Activated CD8-positive, alpha-beta memory T cell treated with anti-CD3 and anti-CD28 coated beads, Interleukin-2, amount 10 ng/mL, durations not matched to agents 7 days and 5 days (primary cell): ENCODE data around the gene TATDN3. TPM values are rescaled to one million over a fixed set of nuclear protein-coding genes. Genes with fewer than 3 reads are reported as not detected.
A peak's percentile ranks its signal among the peaks of the same experiment; 100 is the strongest.
"Not testable (repeated sequence)": the region's sequence is repeated elsewhere in the genome, so short reads cannot be mapped to it uniquely, and the experiment has no call there.

ENCODE experiments used
- ATAC-seq: fragments of 150-1000 bp; cut with Tn5 transposase; one replicate; pipeline ENCODE4 v1.10.0; 2021; ENCODE audit warnings: moderate library complexity
- CTCF ChIA-PET: fragments of 350-600 bp; sonication (Branson Sonifier 250); formaldehyde crosslinking; loops from one replicate; lab custom pipeline; 2021; ENCODE audit warnings: antibody characterized with exemption; lab: Charles Lee
- DNase-seq: peaks from one replicate; pipeline ENCODE4 v3.0.0-alpha.2; 2020
- H3K27ac Mint-ChIP-seq: one replicate; pipeline ENCODE4 v1.8.0; 2021; ENCODE audit warnings: mild to moderate bottlenecking, mixed read lengths
- H3K27me3 Mint-ChIP-seq: one replicate; pipeline ENCODE4 v1.8.0; 2021; ENCODE audit warnings: mixed read lengths
- H3K36me3 Mint-ChIP-seq: one replicate; pipeline ENCODE4 v1.8.0; 2021; ENCODE audit warnings: mild to moderate bottlenecking, mixed read lengths
- H3K4me1 Mint-ChIP-seq: one replicate; pipeline ENCODE4 v1.8.0; 2021; ENCODE audit warnings: mixed read lengths
- H3K4me3 Mint-ChIP-seq: one replicate; pipeline ENCODE4 v1.8.0; 2021; ENCODE audit warnings: mild to moderate bottlenecking, moderate library complexity, mixed read lengths
- H3K9me3 Mint-ChIP-seq: one replicate; pipeline ENCODE4 v1.8.0; 2022; ENCODE audit warnings: low read depth, mixed read lengths
- total RNA-seq, 2 experiments: library from RNA; stranded (reverse); gene quantifications; one replicate each; pipeline ENCODE4 v1.2.3, GENCODE V29; 2021

TATDN3 gene
- total RNA-seq, 2 experiments from 2014 or later, result 13.7 to 22.1 TPM

DNA sequence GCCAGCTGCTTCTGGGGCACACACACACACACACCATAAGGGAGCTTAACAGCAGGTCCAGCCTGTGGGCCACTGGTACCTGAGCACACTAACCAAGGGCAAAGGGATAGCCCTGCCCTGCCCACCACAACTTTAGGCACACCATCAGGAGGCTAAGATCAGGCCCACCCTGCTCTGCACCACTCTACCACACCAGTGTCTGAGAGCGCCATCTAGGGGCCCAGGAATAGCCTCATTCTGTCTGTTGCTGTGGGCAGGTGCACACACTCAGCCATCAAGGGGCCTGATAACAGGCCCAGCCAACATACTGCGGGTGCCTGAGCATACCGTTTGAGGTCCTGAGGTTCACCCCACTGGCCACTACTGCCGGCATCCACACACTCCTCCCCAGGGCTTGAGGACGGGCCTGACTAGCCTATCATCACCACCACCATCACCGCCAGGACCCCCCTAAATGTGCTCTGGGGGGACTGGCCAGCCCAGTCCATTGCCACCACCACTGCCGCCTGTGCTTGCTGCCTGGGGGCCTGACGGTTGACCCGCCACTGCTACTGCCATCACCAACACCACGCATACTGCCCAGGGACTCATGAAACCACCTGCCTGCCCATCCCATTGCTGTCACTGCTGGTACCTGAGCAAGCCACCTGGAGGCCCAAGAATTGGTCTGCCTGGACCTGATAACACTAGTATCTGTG, 31.4 kb upstream of the TATDN3 start:
- no peaks in the 10 kb centered on the region for H3K27me3 Mint-ChIP-seq
- no peak overlapping the region for H3K4me3 Mint-ChIP-seq
- no peaks in the 10 kb centered on the region for H3K9me3 Mint-ChIP-seq
- H3K36me3 Mint-ChIP-seq, result peaks cover 33% of the 10 kb centered on the region
- DNase-seq, result peak; percentile 80
- ATAC-seq, result peak; percentile 94
- peaks cover 31% of the 10 kb centered on the region for H3K4me1 Mint-ChIP-seq
- CTCF ChIA-PET, result interaction anchor here (0.6 to 2.6 kb wide), 8 partner anchors 9 to 95 kb away, joined by 3 to 20 read pairs (median 5); no protein-coding TSS in a partner anchor
- no peak overlapping the region for H3K27ac Mint-ChIP-seq

DNA sequence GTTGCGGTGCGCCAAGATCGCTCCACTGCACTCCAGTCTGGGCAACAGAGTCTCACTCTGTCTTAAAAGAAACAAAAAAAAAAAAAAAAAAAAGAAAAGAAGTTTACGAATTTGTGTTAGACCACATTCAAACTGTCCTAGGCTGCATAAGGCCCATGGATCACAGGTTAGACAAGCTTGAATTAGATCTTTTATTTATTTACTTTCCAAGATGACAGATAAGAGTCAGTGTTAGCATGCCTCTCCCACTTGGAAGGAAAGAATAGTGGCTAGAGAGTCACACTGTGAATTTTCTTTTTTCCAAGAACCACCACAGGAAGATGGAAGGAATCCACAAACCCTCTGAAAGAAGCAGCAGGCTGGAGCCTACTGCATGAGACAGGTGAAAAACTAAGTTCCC, 29.5 kb upstream of the TATDN3 start:
- peaks cover 8% of the 10 kb centered on the region for H3K9me3 Mint-ChIP-seq
- H3K4me3 Mint-ChIP-seq, result no peak overlapping the region
- peaks cover 41% of the 10 kb centered on the region for H3K36me3 Mint-ChIP-seq
- CTCF ChIA-PET, result interaction anchor here (0.8 to 3.0 kb wide), 6 partner anchors 12 to 284 kb away, joined by 3 to 17 read pairs (median 6); no protein-coding TSS in a partner anchor
- peaks cover 31% of the 10 kb centered on the region for H3K4me1 Mint-ChIP-seq
- H3K27me3 Mint-ChIP-seq, result no peaks in the 10 kb centered on the region
- no peak overlapping the region for H3K27ac Mint-ChIP-seq
- ATAC-seq (no peak), DNase-seq (no peak)

DNA sequence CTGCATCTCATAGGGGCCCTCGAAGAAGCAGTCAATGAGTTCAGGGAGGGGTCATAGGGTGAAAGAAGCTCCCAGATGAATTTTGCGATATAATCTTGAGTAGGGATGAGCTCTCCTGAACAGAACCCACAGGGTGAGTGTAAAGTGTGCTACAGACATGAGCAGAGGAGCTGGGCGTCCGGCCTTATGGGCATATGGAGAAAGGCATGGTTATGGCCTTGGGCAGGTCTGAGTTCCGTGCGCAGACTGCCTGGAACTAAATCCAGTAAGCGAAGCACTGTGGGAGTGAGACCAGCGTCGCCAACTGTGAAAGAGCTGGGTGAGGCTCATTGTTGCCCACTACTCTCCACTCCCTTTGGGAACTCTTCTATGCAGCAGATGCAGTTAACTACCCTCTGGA, 28.9 kb upstream of the TATDN3 start:
- peaks cover 9% of the 10 kb centered on the region for H3K9me3 Mint-ChIP-seq
- peaks cover 47% of the 10 kb centered on the region for H3K36me3 Mint-ChIP-seq
- no peak overlapping the region for H3K27ac Mint-ChIP-seq
- no peak for ATAC-seq
- H3K27me3 Mint-ChIP-seq, result no peaks in the 10 kb centered on the region
- H3K4me3 Mint-ChIP-seq, result no peak overlapping the region
- DNase-seq, result no peak
- CTCF ChIA-PET, result interaction anchor here (0.8 to 3.0 kb wide), 5 partner anchors 12 to 285 kb away, joined by 3 to 17 read pairs (median 8); no protein-coding TSS in a partner anchor
- H3K4me1 Mint-ChIP-seq, result peaks cover 37% of the 10 kb centered on the region

DNA sequence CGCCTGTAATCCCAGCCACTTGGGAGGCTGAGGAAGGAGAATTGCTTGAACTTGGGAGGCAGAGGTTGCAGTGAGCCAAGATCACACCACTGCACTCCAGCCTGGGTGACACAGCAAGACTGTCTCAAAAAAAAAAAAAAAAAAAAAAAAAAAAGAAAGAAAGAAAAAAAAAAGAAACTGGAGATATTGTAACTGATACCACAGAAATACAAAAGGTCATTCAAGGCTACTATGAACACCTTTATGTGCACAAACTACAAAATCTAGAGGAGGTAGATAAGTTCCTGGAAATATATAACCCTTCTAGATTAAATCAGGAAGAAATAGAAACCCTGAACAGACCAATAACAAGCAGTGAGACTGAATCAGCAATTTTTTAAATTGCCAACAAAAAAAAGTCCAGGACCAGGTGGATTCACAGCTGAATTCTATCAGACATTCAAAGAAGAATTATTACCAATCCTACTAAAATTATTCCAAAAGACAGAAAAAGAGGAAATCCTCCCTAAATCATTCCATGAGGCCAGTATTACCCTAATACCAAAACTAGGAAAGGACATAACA, 26.9 kb upstream of the TATDN3 start:
- H3K27ac Mint-ChIP-seq, ATAC-seq, H3K4me3 Mint-ChIP-seq, H3K27me3 Mint-ChIP-seq, DNase-seq, CTCF ChIA-PET: not testable (repeated sequence)
- peaks cover 63% of the 10 kb centered on the region for H3K36me3 Mint-ChIP-seq
- peaks cover 51% of the 10 kb centered on the region for H3K4me1 Mint-ChIP-seq
- H3K9me3 Mint-ChIP-seq, result peaks cover 20% of the 10 kb centered on the region

DNA sequence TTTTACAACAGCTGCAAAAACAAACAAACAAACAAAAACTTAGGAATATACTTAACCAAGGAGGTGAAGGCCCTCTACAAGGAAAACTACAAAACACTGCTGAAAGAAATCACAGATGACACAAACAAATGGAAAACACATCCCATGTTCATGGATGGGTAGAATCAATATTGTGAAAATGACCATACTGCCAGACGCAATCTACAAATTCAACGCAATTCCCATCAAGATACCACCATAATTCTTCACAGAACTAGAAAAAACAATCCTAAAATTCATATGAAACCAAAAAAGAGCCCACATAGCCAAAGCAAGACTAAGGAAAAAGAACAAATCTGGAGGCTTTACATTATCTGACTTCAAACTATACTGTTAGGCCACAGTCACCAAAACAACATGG, 24.9 kb upstream of the TATDN3 start:
- H3K4me1 Mint-ChIP-seq, result peaks cover 51% of the 10 kb centered on the region
- DNase-seq, ATAC-seq, H3K27me3 Mint-ChIP-seq, H3K4me3 Mint-ChIP-seq: not testable (repeated sequence)
- CTCF ChIA-PET, result interaction anchor here (1.4 kb wide), 1 partner anchor 102 kb away, joined by 3 read pairs; no protein-coding TSS in a partner anchor
- H3K9me3 Mint-ChIP-seq, result peaks cover 30% of the 10 kb centered on the region
- peaks cover 74% of the 10 kb centered on the region for H3K36me3 Mint-ChIP-seq
- peak overlapping the region; percentile 44 for H3K27ac Mint-ChIP-seq

DNA sequence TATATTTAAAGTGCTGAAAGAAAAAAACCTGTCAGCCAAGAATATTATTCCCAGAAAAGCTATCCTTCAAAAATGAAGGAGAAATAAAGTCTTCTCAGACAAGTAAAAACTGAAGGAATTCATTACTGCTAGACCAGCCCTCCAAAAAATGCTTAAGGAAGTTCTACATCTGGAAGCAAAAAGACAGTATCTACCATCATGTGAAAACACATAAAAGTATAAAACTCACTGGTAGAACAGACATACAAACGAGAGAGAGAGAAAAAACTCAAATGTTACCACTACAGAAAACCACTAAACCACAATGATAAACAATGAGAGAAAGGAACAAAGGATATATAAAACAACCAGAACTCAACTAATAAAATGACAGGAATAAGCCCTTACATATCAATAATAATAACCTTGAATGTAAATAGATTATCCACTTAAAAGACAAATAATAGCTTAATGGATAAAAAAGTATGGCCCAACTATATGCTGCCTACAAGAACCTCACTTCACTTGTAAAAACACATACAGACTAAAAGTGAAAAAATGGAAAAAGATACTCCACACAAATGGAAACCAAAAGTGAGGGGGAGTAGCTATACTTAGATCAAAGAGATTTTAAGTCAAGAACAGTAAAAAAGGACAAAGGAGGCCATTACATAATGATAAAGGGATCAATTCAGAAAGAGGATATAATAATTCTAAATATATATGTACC, 22.1 kb upstream of the TATDN3 start:
- H3K36me3 Mint-ChIP-seq, result peaks cover 79% of the 10 kb centered on the region
- CTCF ChIA-PET, result interaction anchor here (1.0 to 3.8 kb wide), 11 partner anchors 10 to 314 kb away, joined by 3 to 24 read pairs (median 4); no protein-coding TSS in a partner anchor
- peaks cover 43% of the 10 kb centered on the region for H3K4me1 Mint-ChIP-seq
- no peak for DNase-seq
- peak overlapping the region; percentile 10 for H3K4me3 Mint-ChIP-seq
- H3K9me3 Mint-ChIP-seq, result peaks cover 30% of the 10 kb centered on the region
- no peaks in the 10 kb centered on the region for H3K27me3 Mint-ChIP-seq
- peak overlapping the region; percentile 65 for H3K27ac Mint-ChIP-seq
- ATAC-seq, result peak; percentile 65

DNA sequence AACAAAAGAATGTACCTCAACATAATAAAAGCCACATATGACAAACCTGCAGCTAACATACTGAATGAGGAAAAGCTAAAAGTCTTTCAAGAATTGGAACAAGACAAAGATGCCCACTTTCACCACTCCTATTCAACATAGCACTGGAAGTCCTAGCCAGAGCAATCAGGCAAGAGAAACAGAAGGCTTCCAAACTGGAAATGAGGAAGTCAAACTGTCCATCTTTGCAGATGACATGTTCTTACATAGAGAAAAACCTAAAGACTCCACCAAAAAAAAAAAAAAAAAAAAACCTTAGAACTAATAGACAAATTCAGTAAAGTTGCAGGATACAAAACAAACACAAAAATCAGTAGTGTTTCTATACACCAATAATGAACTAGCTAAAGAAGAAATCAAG, 20.4 kb upstream of the TATDN3 start:
- H3K4me1 Mint-ChIP-seq, result peaks cover 37% of the 10 kb centered on the region
- peaks cover 28% of the 10 kb centered on the region for H3K9me3 Mint-ChIP-seq
- ATAC-seq, result no peak
- no peak overlapping the region for H3K4me3 Mint-ChIP-seq
- CTCF ChIA-PET, result interaction anchor here (1.0 to 3.8 kb wide), 3 partner anchors 10 to 107 kb away, joined by 3 to 24 read pairs (median 3); partner anchors contain the start of genes NSL1 and TATDN3
- DNase-seq, result no peak
- H3K27me3 Mint-ChIP-seq, result no peaks in the 10 kb centered on the region
- no peak overlapping the region for H3K27ac Mint-ChIP-seq
- H3K36me3 Mint-ChIP-seq, result peaks cover 76% of the 10 kb centered on the region

DNA sequence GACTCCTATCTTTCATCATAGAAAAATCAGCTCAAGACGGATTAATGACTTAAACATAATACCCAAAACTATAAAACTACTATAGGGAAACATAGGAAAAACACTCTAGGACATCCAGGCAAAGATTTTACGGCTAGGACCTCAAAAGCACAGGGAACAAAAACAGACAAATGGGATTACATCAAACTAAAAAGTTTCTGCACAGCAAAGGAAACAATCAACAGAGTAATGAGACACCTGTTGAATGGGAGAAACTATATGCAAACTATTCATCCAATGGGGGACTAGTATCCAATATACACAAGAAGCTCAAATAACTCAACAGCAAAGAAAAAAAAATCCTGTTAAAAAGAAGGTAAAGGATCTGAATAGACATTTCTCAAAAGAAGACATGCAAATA, 18.7 kb upstream of the TATDN3 start:
- H3K27ac Mint-ChIP-seq, result no peak overlapping the region
- peaks cover 21% of the 10 kb centered on the region for H3K9me3 Mint-ChIP-seq
- ATAC-seq (no peak), DNase-seq (no peak)
- H3K4me3 Mint-ChIP-seq, result no peak overlapping the region
- H3K4me1 Mint-ChIP-seq, result peaks cover 27% of the 10 kb centered on the region
- H3K36me3 Mint-ChIP-seq, result peaks cover 66% of the 10 kb centered on the region
- no peaks in the 10 kb centered on the region for H3K27me3 Mint-ChIP-seq
- CTCF ChIA-PET, result interaction anchor here (1.4 to 3.0 kb wide), 3 partner anchors 23 to 108 kb away, joined by 3 to 13 read pairs (median 4); no protein-coding TSS in a partner anchor

DNA sequence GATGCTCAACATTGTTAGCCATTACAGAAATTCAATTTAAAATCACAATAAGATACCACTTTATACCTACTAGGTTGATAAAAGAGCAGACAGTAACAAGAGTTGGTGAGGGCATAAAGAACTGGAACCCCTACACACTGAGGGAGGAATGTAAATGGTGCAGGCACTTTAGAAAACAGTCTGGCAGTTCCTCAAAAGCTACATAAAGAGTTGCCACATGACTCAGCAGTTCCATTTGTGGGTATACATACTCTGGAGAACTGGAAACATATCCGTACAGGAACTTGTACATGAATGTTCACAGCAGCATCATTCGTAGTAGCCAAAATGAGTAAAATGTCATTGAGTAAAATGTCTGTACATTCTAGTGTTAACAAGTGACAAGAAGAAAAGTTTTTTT, 17.1 kb upstream of the TATDN3 start:
- H3K27me3 Mint-ChIP-seq, result no peaks in the 10 kb centered on the region
- peaks cover 13% of the 10 kb centered on the region for H3K4me1 Mint-ChIP-seq
- peaks cover 11% of the 10 kb centered on the region for H3K9me3 Mint-ChIP-seq
- CTCF ChIA-PET, result interaction anchor here (2.1 to 3.0 kb wide), 2 partner anchors 76 to 109 kb away, joined by 4 to 13 read pairs; no protein-coding TSS in a partner anchor
- H3K27ac Mint-ChIP-seq, result no peak overlapping the region
- no peak overlapping the region for H3K4me3 Mint-ChIP-seq
- peaks cover 56% of the 10 kb centered on the region for H3K36me3 Mint-ChIP-seq
- ATAC-seq (no peak), DNase-seq (no peak)

DNA sequence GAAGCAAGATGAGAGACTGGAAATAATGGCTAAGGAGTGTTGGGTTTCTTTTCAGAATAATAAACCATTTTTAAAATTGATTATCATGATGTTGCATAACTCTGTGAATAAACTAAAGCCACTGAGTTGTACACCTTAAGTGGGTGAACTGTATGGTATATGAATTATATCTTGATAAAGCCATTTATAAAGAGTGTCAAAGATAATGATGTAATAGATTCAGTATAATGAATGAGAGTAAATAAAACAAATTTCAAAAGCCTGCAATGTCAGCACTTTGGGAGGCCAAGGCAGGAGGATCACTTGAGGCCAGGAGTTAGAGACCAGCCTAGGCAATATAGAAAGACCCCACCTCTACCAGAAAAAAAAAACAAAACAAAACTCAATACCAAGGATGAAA, 16.5 kb upstream of the TATDN3 start:
- CTCF ChIA-PET, result interaction anchor here (3.0 to 3.1 kb wide), 2 partner anchors 110 kb away, joined by 13 to 24 read pairs; no protein-coding TSS in a partner anchor
- H3K9me3 Mint-ChIP-seq, result peaks cover 6% of the 10 kb centered on the region
- H3K36me3 Mint-ChIP-seq, result peaks cover 49% of the 10 kb centered on the region
- H3K4me1 Mint-ChIP-seq, result peaks cover 6% of the 10 kb centered on the region
- ATAC-seq (no peak), DNase-seq (no peak)
- H3K4me3 Mint-ChIP-seq, result no peak overlapping the region
- H3K27me3 Mint-ChIP-seq, result no peaks in the 10 kb centered on the region
- no peak overlapping the region for H3K27ac Mint-ChIP-seq

DNA sequence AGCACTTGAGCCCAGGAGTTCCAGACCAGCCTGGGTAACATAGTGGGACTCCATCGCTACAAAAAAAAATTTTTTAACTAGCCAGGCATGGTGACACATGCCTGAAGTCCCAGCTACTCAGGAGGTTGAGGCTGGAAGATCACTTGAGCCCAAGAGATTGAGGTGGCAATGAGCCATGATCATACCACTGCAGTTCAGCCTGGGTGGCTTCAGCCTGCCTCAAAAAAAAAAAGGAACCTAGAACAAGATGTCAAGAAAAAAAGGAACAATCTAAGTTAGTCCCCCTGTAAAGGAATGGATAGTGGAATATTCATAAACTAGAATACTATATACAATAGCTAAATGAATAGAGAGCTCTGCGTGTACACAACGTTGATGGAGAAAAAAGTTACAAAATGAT, 14.5 kb upstream of the TATDN3 start:
- no peak overlapping the region for H3K4me3 Mint-ChIP-seq
- CTCF ChIA-PET, result interaction anchor here (1.0 to 3.1 kb wide), 11 partner anchors 18 to 321 kb away, joined by 3 to 24 read pairs (median 4); partner anchors contain the start of gene ATF3
- H3K27me3 Mint-ChIP-seq, result no peaks in the 10 kb centered on the region
- H3K9me3 Mint-ChIP-seq, result no peaks in the 10 kb centered on the region
- ATAC-seq (no peak), DNase-seq (no peak)
- peaks cover 38% of the 10 kb centered on the region for H3K36me3 Mint-ChIP-seq
- no peak overlapping the region for H3K27ac Mint-ChIP-seq
- peaks cover 12% of the 10 kb centered on the region for H3K4me1 Mint-ChIP-seq

DNA sequence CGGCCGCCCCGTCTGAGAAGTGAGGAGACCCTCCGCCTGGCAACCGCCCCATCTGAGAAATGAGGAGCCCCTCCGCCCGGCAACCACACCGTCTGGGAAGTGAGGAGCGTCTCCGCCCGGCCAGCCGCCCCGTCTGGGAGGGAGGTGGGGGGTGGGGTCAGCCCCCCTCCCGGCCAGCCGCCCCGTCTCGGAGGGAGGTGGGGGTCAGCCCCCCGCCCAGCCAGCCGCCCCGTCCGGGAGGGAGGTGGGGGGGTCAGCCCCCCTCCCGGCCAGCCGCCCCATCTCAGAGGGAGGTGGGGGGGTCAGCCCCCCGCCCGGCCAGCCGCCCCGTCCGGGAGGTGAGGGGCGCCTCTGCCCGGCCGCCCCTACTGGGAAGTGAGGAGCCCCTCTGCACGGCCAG, 12.6 kb upstream of the TATDN3 start:
- H3K9me3 Mint-ChIP-seq, ATAC-seq, CTCF ChIA-PET, DNase-seq, H3K4me3 Mint-ChIP-seq, H3K27ac Mint-ChIP-seq, H3K27me3 Mint-ChIP-seq: not testable (repeated sequence)
- peaks cover 27% of the 10 kb centered on the region for H3K4me1 Mint-ChIP-seq
- peaks cover 39% of the 10 kb centered on the region for H3K36me3 Mint-ChIP-seq

DNA sequence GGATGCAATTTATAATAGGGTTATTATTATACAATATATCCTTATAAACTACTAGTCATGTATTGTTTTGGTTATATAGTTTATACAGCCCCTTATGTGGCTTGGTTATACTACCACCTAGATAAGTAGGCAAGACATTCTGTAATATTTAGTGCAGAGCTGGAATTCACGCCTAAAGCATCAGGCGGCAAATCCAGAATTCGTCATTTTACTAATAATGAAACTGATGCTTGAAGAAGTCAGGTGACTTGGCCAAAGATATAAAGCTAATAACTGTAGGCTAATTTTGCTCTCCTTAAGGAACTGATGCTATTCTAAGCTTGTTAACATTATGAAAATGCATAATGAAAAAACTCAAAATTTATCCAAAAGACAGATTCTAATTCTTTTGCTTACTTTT, 10.9 kb upstream of the TATDN3 start:
- peaks cover 36% of the 10 kb centered on the region for H3K36me3 Mint-ChIP-seq
- DNase-seq, result no peak
- no peak overlapping the region for H3K4me3 Mint-ChIP-seq
- no peak for ATAC-seq
- CTCF ChIA-PET, result interaction anchor here (0.7 to 3.0 kb wide), 12 partner anchors 28 to 303 kb away, joined by 3 to 42 read pairs (median 10); partner anchors contain the start of gene BATF3
- H3K27me3 Mint-ChIP-seq, result no peaks in the 10 kb centered on the region
- H3K4me1 Mint-ChIP-seq, result peaks cover 34% of the 10 kb centered on the region
- no peak overlapping the region for H3K27ac Mint-ChIP-seq
- H3K9me3 Mint-ChIP-seq, result no peaks in the 10 kb centered on the region
